Adipocyte (in vitro differentiated cells): Measurements from ENCODE around the gene ADAM12.

Source experiments
- DNase-seq: peaks from one replicate; pipeline ENCODE4 v3.0.0-alpha.2; 2015; ENCODE audit warnings: low read depth
- H3K27me3 ChIP-seq: replicated peaks from 2 replicates; pipeline ENCODE4 v1.7.0; 2013; ENCODE audit warnings: mild to moderate bottlenecking, low read length, moderate library complexity; ENCODE audit not compliant: control insufficient read depth, insufficient read depth
- H3K36me3 ChIP-seq: 2 replicates; pipeline ENCODE4 v1.7.0; 2013; ENCODE audit warnings: low read length, mild to moderate bottlenecking, moderate library complexity; ENCODE audit not compliant: control insufficient read depth, insufficient read depth, severe bottlenecking
- H3K4me1 ChIP-seq: 2 replicates; pipeline ENCODE4 v1.7.0; 2013; ENCODE audit warnings: mild to moderate bottlenecking, low read length, moderate library complexity; ENCODE audit not compliant: control insufficient read depth, insufficient read depth
- H3K4me3 ChIP-seq: 2 replicates; pipeline ENCODE4 v1.7.0; 2013; ENCODE audit warnings: mild to moderate bottlenecking, low read length, moderate library complexity
- H3K9ac ChIP-seq: 2 replicates; pipeline ENCODE4 v1.7.0; 2013; ENCODE audit warnings: mild to moderate bottlenecking, low read length, moderate library complexity
- H3K9me3 ChIP-seq: 2 replicates; pipeline ENCODE4 v1.7.0; 2013; ENCODE audit warnings: mild to moderate bottlenecking, low read length, moderate library complexity; ENCODE audit not compliant: control insufficient read depth

The ADAM12 gene

GRCh38 chr10:126016156-126016805, 372.0 kb downstream of the ADAM12 start:
- no peaks in the 10 kb centered on the region for H3K9me3 ChIP-seq

GRCh38 chr10:126015413-126015812, 372.9 kb downstream of the ADAM12 start:
- Histone ChIP-seq H3K36me3 (peaks cover 68% of the 10 kb centered on the region), H3K9ac (no peak overlapping the region), H3K4me3 (no peak overlapping the region), H3K27me3 (no peaks in the 10 kb centered on the region), H3K4me1 (peaks cover 9% of the 10 kb centered on the region), H3K9me3 (no peaks in the 10 kb centered on the region)
- no peak for DNase-seq

More at GRCh38 chr10:126016156-126016805, 372.0 kb downstream of the ADAM12 start:
- peaks cover 9% of the 10 kb centered on the region for H3K4me1 ChIP-seq
- H3K4me3 ChIP-seq = no peak overlapping the region
- no peaks in the 10 kb centered on the region for H3K27me3 ChIP-seq
- no peak for DNase-seq
- peaks cover 66% of the 10 kb centered on the region for H3K36me3 ChIP-seq
- H3K9ac ChIP-seq = no peak overlapping the region

GRCh38 chr10:126014309-126014708, 374.0 kb downstream of the ADAM12 start:
- H3K4me1 ChIP-seq = peaks cover 9% of the 10 kb centered on the region

GRCh38 chr10:126013489-126014281, 374.6 kb downstream of the ADAM12 start:
- DNase-seq = peak; percentile 65
- H3K4me1 ChIP-seq = peaks cover 9% of the 10 kb centered on the region
- no peaks in the 10 kb centered on the region for H3K27me3 ChIP-seq
- H3K9me3 ChIP-seq = no peaks in the 10 kb centered on the region
- H3K36me3 ChIP-seq = peaks cover 67% of the 10 kb centered on the region
- no peak overlapping the region for H3K4me3 ChIP-seq
- H3K9ac ChIP-seq = no peak overlapping the region

More at GRCh38 chr10:126014309-126014708, 374.0 kb downstream of the ADAM12 start:
- H3K4me3 ChIP-seq = no peak overlapping the region
- H3K9ac ChIP-seq = no peak overlapping the region
- no peaks in the 10 kb centered on the region for H3K9me3 ChIP-seq
- DNase-seq = peak; percentile 58
- H3K36me3 ChIP-seq = peaks cover 68% of the 10 kb centered on the region
- no peaks in the 10 kb centered on the region for H3K27me3 ChIP-seq

GRCh38 chr10:126012485-126012884, 375.8 kb downstream of the ADAM12 start:
- no peaks in the 10 kb centered on the region for H3K27me3 ChIP-seq
- H3K4me1 ChIP-seq = peaks cover 9% of the 10 kb centered on the region
- no peak overlapping the region for H3K4me3 ChIP-seq
- peaks cover 55% of the 10 kb centered on the region for H3K36me3 ChIP-seq
- H3K9me3 ChIP-seq = no peaks in the 10 kb centered on the region
- H3K9ac ChIP-seq = no peak overlapping the region
- peak; percentile 29 for DNase-seq

- Histone ChIP-seq H3K9me3 (no peaks in the 10 kb centered on the region), H3K9ac (no peak overlapping the region), H3K36me3 (peaks cover 50% of the 10 kb centered on the region), H3K4me1 (peaks cover 9% of the 10 kb centered on the region), H3K4me3 (no peak overlapping the region), H3K27me3 (no peaks in the 10 kb centered on the region)
- no peak for DNase-seq
These were observed 376.3 kb downstream of the ADAM12 start for GRCh38 chr10:126011995-126012394.

GRCh38 chr10:126009650-126010049, 378.6 kb downstream of the ADAM12 start:
- DNase-seq = no peak
- Histone ChIP-seq H3K4me1 (peaks cover 9% of the 10 kb centered on the region), H3K36me3 (peaks cover 29% of the 10 kb centered on the region), H3K9me3 (no peaks in the 10 kb centered on the region), H3K27me3 (no peaks in the 10 kb centered on the region), H3K4me3 (no peak overlapping the region), H3K9ac (no peak overlapping the region)

- DNase-seq = no peak
- no peaks in the 10 kb centered on the region for H3K4me1 ChIP-seq
- H3K36me3 ChIP-seq = peaks cover 25% of the 10 kb centered on the region
- no peak overlapping the region for H3K9ac ChIP-seq
- no peaks in the 10 kb centered on the region for H3K27me3 ChIP-seq
- H3K9me3 ChIP-seq = no peaks in the 10 kb centered on the region
- no peak overlapping the region for H3K4me3 ChIP-seq
These were observed 381.4 kb downstream of the ADAM12 start for GRCh38 chr10:126006906-126007305.

GRCh38 chr10:126006264-126006663, 382.0 kb downstream of the ADAM12 start:
- DNase-seq = no peak
- no peaks in the 10 kb centered on the region for H3K4me1 ChIP-seq
- H3K9ac ChIP-seq = no peak overlapping the region
- H3K9me3 ChIP-seq = no peaks in the 10 kb centered on the region
- H3K27me3 ChIP-seq = no peaks in the 10 kb centered on the region
- H3K36me3 ChIP-seq = peaks cover 23% of the 10 kb centered on the region
- H3K4me3 ChIP-seq = no peak overlapping the region

GRCh38 chr10:126004752-126005151, 383.5 kb downstream of the ADAM12 start:
- Histone ChIP-seq H3K27me3 (no peaks in the 10 kb centered on the region), H3K4me1 (no peaks in the 10 kb centered on the region), H3K9me3 (no peaks in the 10 kb centered on the region), H3K4me3 (no peak overlapping the region), H3K9ac (no peak overlapping the region), H3K36me3 (peaks cover 10% of the 10 kb centered on the region)
- no peak for DNase-seq

- no peak overlapping the region for H3K4me3 ChIP-seq
- no peak for DNase-seq
- H3K9ac ChIP-seq = no peak overlapping the region
- H3K36me3 ChIP-seq = peaks cover 4% of the 10 kb centered on the region
- no peaks in the 10 kb centered on the region for H3K4me1 ChIP-seq
- H3K9me3 ChIP-seq = no peaks in the 10 kb centered on the region
- no peaks in the 10 kb centered on the region for H3K27me3 ChIP-seq
These were observed 386.7 kb downstream of the ADAM12 start for GRCh38 chr10:126001576-126001975.
